GM13976 (cell line): ENCODE results near the gene PRR36.

Experiments used
- DNase-seq: peaks from one replicate; pipeline ENCODE4 v3.0.0; 2012; ENCODE audit warnings: low spot score
- in situ Hi-C: fragments of 300-500 bp; cut with MboI; formaldehyde crosslinking; loops from one replicate; pipeline ENCODE4 v1.12.0; 2022; ENCODE audit warnings: low sequenced_read_pairs, mixed read lengths, inconsistent platforms; ENCODE audit not compliant: unreplicated experiment
- TF ChIP-seq, protein P1 (sequence below): IDR thresholded peaks from 2 replicates; pipeline ENCODE4 v1.5.1; 2012; ENCODE audit warnings: borderline replicate concordance, mild to moderate bottlenecking; ENCODE audit not compliant: insufficient read depth; ENCODE audit errors: extremely low read depth, missing control alignments, control extremely low read depth

PRR36 gene

DNA sequence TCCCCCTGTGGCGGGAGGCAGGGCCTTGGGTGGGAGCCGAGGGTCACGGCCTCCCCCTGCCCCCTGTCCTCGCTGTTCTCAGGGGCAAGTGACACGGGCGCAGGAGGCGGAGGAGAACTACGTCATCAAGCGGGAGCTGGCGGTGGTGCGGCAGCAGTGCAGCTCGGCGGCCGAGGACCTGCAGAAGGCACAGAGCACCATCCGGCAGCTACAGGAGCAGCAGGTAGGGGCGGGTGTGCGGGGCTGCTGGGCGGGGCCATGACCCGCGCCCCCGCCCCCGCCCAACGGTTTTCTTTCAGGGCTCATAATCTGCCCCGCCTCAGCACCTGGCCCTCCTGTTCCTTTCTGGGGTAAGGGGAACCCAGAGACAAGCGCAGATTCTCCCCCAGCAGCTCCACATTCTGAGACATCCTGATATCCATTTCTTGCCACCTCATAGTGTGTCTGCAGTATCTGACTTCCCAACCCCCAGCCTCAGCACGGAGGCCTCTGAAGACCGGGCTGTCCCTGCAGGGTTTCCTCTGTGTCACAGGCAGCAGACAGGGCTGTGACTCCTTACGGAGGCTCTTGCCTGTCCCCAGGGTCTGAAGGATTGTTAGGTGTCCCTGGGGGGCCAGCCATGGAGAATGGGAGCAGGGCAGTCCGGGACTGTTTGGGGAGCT is 15.9 kb downstream of the PRR36 start:
- in situ Hi-C loops = no loop called here
- TF ChIP-seq, protein P1, sequence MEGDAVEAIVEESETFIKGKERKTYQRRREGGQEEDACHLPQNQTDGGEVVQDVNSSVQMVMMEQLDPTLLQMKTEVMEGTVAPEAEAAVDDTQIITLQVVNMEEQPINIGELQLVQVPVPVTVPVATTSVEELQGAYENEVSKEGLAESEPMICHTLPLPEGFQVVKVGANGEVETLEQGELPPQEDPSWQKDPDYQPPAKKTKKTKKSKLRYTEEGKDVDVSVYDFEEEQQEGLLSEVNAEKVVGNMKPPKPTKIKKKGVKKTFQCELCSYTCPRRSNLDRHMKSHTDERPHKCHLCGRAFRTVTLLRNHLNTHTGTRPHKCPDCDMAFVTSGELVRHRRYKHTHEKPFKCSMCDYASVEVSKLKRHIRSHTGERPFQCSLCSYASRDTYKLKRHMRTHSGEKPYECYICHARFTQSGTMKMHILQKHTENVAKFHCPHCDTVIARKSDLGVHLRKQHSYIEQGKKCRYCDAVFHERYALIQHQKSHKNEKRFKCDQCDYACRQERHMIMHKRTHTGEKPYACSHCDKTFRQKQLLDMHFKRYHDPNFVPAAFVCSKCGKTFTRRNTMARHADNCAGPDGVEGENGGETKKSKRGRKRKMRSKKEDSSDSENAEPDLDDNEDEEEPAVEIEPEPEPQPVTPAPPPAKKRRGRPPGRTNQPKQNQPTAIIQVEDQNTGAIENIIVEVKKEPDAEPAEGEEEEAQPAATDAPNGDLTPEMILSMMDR = no peak
- peak; percentile 69 for DNase-seq

DNA sequence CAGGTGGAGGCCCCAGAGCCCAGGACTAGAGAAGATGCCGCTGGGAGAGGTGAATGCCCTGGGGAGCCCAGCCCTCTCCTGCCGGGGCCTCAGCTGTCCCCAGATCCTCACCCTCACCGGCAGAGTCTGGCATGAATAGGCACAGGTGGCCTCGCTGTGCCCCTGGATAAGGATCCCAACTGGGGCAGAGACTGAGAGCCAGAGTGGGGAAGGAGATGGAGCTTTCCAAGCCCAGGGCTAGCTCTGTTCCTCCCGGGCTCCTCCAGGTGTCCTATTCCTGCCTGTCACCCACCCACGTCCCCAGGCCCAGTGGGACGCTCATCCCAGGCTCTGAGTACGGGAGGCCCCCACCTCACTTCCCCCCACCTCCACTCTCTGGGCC is 16.5 kb downstream of the PRR36 start:
- TF ChIP-seq, protein P1 = no peak
- in situ Hi-C loops = no loop called here
- no peak for DNase-seq

DNA sequence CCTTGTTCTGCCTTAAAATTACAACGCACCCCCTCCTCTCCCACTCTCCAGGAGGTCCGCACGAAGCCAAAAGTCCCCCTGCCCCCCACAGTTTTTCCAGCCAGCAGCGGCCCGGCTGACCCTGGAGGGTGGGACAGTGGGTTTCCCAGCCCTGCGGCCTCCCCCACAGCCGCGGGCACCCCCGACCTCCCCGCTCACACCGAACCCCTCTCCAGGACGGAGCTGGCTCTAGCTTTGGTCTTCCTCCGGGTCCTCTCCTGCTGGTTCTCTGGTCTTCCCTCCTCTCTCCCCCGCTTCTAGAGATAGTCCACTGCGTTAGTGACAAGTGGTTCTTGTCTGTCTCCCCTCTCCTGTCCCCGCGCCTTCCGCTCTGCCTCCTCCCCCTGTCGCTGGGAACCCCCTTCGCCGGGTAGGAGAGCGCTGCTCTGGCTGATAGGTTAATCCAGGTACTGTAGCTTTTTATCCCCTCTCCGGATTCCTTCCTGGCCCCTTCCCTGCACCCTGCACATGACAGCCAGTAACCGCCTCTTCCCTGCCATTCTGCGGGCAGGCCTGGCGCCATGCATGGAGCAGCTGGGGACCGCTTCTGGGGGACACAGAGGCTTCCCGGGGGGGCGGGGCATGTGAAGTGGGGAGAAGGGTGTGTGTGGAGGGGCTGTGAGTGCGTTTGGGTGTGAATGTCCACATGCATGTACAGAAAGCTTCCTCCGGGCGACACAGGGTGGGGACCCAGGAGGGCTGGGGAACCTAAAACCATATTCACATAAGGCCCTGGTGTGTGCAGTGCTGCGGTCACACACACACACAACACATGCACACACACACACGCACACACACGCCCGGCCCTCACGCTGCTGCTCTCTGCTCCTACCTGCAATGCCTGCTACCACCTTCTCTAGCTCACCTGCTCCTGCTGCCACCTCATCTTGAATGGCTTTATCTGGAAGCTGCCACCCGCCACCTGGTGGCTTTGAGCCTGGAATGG is 17.2 kb downstream of the PRR36 start:
- TF ChIP-seq, protein P1 = no peak
- no peak for DNase-seq
- in situ Hi-C loops = no loop called here

DNA sequence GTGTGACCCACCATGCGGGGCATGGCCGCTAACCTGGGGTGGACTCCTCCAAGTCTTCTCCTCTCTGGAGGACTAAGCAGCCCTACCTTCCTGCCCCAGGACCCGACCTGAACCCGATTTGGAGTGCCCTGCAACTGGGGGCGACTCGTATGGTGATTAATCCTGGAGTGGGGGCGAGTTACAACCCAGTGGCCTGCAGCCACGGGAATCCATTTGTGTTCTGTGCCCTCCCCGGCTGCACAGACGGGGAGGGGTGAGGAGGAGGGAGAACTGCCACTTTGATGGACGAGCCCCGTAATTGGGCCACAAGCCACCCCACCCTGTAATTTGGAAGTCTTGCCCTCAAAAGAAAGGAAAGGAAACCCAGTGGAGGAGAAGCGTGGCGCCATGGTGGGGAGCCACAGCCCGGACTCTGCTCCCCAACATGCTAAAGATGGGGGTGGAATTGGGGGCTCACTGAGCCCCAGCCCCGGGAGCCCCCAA is 18.0 kb downstream of the PRR36 start:
- in situ Hi-C loops = no loop called here
- no peak for DNase-seq
- TF ChIP-seq, protein P1 = no peak

DNA sequence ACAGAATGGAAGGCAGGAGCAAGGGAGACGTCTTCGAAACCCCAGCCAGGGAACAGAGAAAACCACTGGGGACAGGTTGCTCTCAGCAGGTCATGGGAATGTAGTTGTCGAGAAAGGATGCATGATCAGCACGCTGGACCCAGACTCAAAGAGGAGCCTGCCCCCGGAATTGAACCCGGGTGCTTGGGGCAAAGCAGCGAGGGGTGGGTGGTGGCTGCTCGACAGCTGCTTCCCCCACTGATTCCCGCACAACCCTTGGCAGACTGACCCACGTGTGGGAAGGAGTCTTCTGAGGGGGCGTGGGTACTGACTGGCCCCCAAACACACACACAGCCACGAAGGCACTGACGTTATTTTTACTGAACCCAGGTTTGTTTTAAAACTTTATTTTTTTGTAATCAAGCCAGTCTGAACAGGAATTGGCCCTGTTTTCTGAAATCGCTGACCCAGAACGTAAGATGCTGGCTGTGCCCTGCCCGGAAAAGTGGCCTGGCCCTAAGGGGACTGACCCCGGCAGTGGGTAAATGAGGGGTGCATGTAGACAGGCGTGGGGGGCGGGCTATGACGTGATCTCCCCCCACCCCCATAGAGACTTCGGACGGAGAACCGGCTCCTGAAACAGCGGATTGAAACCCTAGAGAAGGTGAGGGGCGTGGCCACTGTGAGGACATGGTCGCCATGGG is 18.6 kb downstream of the PRR36 start:
- TF ChIP-seq, protein P1 = no peak
- DNase-seq = no peak
- in situ Hi-C loops = no loop called here

DNA sequence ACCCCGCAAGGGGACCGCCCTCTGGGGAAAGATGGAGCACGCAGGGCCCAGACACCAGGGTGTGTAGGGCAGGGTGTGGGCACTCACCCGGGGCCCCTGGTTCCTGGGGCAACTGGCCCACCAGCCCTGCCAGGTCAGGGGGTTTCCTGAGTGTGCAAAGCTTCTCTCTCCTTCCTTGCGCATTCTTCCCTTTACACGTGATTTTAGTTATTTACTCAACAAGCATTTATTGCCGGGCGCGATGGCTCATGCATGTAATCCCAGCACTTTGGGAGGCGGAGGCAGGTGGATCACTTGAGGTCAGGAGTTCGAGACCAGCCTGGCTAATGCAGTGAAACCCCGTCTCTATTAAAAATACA is 20.4 kb downstream of the PRR36 start:
- TF ChIP-seq, protein P1 = no peak
- in situ Hi-C loops = no loop called here
- DNase-seq = no peak
